Right atrium auricular region (tissue), 2 donors: ENCODE measurements around the gene VPS9D1. TPM values are rescaled to one million over a fixed set of nuclear protein-coding genes. Genes with fewer than 3 reads are reported as not detected.

Experiments used
- DNase-seq: peaks from one replicate; pipeline ENCODE4 v3.0.0-alpha.2; 2019; ENCODE audit warnings: low spot score
- H3K27ac ChIP-seq, 2 donors: fragments of 200-600 bp; sonication (generic); 1 replicate in 1 of 2; 2 replicates in 1 of 2; pipeline ENCODE4 v1.5.1; 2016 to 2019
- H3K27me3 ChIP-seq, 2 donors: fragments of 200-600 bp; sonication (generic); one replicate each; pipeline versions ENCODE4 v1.5.1 to v1.6.0; 2017 to 2019
- H3K36me3 ChIP-seq: fragments of 200-600 bp; sonication (generic); one replicate; pipeline ENCODE4 v1.5.1; 2016
- H3K4me1 ChIP-seq, 2 donors: fragments of 200-600 bp; sonication (generic); one replicate each; pipeline versions ENCODE4 v1.5.1 to v1.6.0; 2017 to 2019
- H3K4me3 ChIP-seq, 2 donors: fragments of 200-600 bp; sonication (generic); 1 replicate in 1 of 2; 2 replicates in 1 of 2; pipeline ENCODE4 v1.5.1; 2017 to 2019; ENCODE audit warnings: mild to moderate bottlenecking in 1 of 2, moderate library complexity in 1 of 2
- H3K9me3 ChIP-seq, 2 donors: fragments of 200-600 bp; sonication (generic); one replicate each; pipeline ENCODE4 v1.5.1; 2019
- total RNA-seq, 2 donors: library from RNA; depleted of rRNA; stranded (reverse); fragments of >200 nt; gene quantifications; one replicate each; pipeline ENCODE4 v1.1.0, GENCODE V29; 2016
- TF ChIP-seq, protein P1 (sequence below), 2 donors: fragments of 200-600 bp; sonication (generic); IDR thresholded peaks; one replicate each; pipeline ENCODE4 v1.5.1; 2019; ENCODE audit warnings: antibody characterized with exemption in 2 of 2

Gene VPS9D1, protein sequence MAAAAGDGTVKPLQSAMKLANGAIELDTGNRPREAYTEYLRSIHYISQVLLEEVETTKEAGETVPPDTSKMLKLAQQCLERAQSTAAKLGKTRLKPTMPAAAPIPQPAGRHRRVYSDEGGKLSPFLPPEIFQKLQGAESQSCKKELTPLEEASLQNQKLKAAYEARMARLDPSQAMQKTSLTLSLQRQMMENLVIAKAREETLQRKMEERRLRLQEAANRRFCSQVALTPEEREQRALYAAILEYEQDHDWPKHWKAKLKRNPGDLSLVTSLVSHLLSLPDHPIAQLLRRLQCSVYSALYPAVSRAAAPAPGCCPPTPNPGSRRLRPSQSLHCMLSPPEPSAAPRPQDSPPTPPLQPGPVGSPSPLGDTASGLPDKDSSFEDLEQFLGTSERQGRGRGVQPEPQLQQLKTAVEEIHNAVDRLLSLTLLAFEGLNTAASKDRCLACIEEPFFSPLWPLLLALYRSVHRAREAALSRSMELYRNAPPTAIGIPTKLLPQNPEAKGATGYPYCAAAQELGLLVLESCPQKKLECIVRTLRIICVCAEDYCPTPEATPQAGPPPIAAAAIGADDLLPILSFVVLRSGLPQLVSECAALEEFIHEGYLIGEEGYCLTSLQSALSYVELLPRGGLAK
- total RNA-seq: 10 to 100 TPM in 1 of 2 donors, 1 to 10 TPM in 1; 7.3 to 11.3 TPM

DNA sequence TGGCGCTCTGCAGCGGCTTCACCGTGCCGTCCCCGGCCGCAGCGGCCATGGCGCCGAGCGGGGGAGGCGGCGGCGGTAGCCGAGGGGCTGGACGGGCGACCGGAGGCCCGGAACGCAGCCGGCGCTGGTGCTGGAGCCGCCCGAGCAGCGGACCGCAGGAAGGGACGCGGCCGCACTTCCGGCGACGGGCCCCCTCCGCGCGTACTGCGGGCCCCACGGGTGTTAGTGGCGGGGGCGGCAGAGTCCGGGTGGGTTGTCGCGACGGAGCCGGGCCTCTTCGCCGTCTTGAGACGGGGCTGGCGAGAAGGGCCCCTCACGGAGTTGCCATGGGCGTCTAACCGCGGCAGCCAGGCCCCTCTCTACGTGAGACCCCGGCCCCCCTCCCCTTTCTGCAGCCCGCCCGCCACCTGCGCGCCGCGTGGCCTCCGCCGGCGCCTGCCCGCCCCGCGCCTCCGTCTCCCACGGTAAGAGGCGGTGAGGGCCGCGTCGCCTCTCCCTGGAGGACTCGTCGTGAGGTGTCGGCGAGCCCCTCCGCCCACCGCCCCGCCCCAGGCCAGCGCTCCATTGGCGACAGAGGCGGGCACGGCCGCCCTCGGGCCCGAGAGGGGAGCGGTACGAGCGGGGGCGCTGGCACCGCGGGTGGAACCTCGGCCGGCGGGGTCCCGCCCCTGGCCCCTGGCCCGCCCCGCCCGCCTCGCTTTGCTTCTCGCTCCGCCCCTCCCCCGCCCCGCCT lies at the start of gene VPS9D1, which contains the start of gene ZNF276:
Gene VPS9D1 (minus strand): TSS at position 86 of the 733 bp plus-strand sequence. CDS start 37 bp downstream, at position 49.
Gene ZNF276 (plus strand): TSS at position 725 of the 733 bp plus-strand sequence. CDS start 104 bp downstream, outside the sequence.
- H3K4me3 ChIP-seq: peak within 1 kb of the TSS; percentile 82 to 95
- H3K4me1 ChIP-seq: peaks cover 0 to 38% of the 10 kb centered on the region in 2 donors
- H3K9me3 ChIP-seq: no peaks in the 10 kb centered on the region
- TF ChIP-seq, protein P1, sequence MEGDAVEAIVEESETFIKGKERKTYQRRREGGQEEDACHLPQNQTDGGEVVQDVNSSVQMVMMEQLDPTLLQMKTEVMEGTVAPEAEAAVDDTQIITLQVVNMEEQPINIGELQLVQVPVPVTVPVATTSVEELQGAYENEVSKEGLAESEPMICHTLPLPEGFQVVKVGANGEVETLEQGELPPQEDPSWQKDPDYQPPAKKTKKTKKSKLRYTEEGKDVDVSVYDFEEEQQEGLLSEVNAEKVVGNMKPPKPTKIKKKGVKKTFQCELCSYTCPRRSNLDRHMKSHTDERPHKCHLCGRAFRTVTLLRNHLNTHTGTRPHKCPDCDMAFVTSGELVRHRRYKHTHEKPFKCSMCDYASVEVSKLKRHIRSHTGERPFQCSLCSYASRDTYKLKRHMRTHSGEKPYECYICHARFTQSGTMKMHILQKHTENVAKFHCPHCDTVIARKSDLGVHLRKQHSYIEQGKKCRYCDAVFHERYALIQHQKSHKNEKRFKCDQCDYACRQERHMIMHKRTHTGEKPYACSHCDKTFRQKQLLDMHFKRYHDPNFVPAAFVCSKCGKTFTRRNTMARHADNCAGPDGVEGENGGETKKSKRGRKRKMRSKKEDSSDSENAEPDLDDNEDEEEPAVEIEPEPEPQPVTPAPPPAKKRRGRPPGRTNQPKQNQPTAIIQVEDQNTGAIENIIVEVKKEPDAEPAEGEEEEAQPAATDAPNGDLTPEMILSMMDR (IDR thresholded peaks at IDR 0.05): no peak
- H3K27ac ChIP-seq: peak within 1 kb of the TSS; percentile 97 to 100
- H3K27me3 ChIP-seq: no peaks in the 10 kb centered on the region
- peak; percentile 66 for DNase-seq
- H3K36me3 ChIP-seq: peaks cover 33% of the 10 kb centered on the region

DNA sequence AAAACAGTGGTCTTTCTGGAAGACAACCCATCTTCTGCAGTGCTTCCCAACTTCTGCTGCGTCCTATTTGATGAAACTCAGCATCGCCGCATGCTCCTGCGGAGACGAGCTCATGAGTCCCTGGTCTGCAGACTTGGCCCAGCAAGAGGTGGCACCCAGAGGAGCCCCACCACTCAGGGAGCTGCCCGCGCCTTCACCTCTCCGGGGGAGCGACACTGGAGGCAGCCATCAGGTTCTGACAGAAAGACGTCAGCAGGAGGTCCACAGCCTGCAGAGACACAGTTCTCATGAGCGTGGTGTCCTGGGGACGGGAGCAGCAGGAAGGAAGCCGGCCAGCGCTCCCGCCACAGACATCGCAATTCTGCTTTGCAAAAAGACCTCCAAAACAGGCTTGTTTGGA lies 49.7 kb upstream of the VPS9D1 start:
- H3K4me3 ChIP-seq: no peak overlapping the region
- H3K27me3 ChIP-seq: no peaks in the 10 kb centered on the region
- TF ChIP-seq, protein P1 (IDR thresholded peaks at IDR 0.05): no peak
- H3K36me3 ChIP-seq: no peaks in the 10 kb centered on the region
- H3K4me1 ChIP-seq: no peaks in the 10 kb centered on the region
- H3K27ac ChIP-seq: no peak overlapping the region
- no peak for DNase-seq
- no peaks in the 10 kb centered on the region for H3K9me3 ChIP-seq

DNA sequence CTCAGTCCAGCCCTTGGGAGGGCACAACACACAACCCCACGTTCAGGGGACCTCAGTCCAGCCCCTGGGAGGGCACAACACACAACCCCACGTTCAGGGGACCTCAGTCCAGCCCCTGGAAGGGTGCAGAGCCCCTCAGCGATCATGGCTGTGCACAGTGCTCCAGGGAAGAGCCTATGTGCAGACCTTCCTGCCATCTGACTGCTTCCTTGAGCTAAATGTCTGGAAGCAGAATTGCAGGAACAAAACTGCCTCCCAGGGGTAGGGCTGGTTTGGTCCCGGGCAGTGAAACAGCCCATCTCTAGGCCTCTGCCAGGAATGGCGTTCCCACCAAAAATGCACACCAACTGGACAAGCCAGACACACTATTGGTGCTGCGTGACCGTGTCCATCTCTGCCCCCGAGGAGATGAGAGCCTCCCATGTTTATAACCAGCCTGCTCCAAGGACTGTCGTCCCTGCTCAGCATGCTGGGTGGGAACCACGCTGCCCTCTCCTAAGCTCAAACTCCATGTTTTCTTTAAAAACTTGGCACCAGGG lies 44.7 kb upstream of the VPS9D1 start:
- no peak overlapping the region for H3K27ac ChIP-seq
- no peak overlapping the region for H3K4me3 ChIP-seq
- H3K4me1 ChIP-seq: no peaks in the 10 kb centered on the region
- H3K27me3 ChIP-seq: no peaks in the 10 kb centered on the region
- TF ChIP-seq, protein P1 (IDR thresholded peaks at IDR 0.05): no peak
- H3K9me3 ChIP-seq: no peaks in the 10 kb centered on the region
- no peaks in the 10 kb centered on the region for H3K36me3 ChIP-seq
- DNase-seq: no peak

DNA sequence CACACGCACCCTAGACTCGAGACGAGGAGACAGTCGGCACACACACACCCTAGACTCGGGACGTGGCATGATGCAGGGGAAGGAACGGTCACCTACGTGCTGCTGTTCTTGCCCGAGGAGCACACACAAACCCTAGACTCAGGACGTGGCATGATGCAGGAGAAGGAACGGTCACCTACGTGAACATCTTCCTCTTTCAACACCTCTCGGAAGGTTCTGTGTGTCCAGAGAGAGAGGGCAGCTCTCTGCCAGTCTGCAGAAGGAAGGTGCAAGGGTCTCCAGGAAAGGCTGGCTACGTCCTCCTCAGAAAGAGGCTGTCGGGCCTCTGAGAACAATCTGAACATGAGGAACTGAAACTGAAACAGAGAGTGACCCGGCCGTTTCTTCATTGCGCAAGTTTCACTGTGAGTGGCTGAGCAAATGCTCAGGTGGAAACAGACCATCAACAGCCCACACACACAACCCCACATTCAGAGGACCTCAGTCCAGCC lies 44.1 kb upstream of the VPS9D1 start:
- Histone ChIP-seq H3K27ac (no peak overlapping the region), H3K4me3 (no peak overlapping the region), H3K27me3 (no peaks in the 10 kb centered on the region), H3K36me3 (no peaks in the 10 kb centered on the region), H3K4me1 (no peaks in the 10 kb centered on the region), H3K9me3 (no peaks in the 10 kb centered on the region)
- TF ChIP-seq, protein P1 (IDR thresholded peaks at IDR 0.05): no peak
- peak; percentile 66 for DNase-seq

DNA sequence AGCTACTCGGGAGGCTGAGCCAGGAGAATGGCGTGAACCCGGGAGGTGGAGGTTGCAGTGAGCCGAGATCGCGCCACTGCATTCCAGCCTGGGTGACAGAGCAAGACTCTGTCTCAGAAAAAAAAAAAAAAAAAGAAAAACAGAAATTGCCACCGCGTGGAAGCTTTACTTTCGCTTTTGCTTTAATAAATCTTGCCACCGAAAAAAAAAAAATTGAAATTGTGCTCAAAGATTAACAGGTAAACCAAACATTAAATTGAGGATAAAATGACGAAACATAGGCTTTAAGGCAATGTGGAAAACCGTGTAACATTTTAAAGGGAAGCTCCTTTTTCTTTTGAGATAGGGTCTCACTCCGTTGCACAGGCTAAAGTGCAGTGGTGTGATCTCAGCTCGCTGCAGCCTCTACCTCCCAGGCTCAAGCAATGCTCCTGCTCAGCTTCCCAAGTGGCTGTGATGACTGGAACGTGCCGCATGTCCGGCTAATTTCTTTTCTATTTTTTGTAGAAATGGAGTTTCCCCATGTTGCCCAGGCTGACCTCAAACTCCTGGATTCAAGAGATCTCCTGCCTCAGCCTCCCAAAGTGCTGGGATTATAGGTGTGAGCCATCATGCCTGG lies 40.7 kb upstream of the VPS9D1 start:
- TF ChIP-seq, protein P1 (IDR thresholded peaks at IDR 0.05): no peak
- Histone ChIP-seq H3K9me3 (no peaks in the 10 kb centered on the region), H3K4me3 (no peak overlapping the region), H3K4me1 (no peaks in the 10 kb centered on the region), H3K27ac (no peak overlapping the region), H3K36me3 (no peaks in the 10 kb centered on the region), H3K27me3 (no peaks in the 10 kb centered on the region)
- no peak for DNase-seq
